PC-3 (cell line): Measurements from ENCODE around the gene ACSS3. TPM values are rescaled to one million over a fixed set of nuclear protein-coding genes. Genes with fewer than 3 reads are reported as not detected.

Experiments
- ATAC-seq: fragments of 200-7000 bp; cut with Tn5 transposase; 2 replicates; pipeline ENCODE4 v1.9.1; 2020; ENCODE audit warnings: mild to moderate bottlenecking, moderate library complexity
- BruUV-seq: library from RNA; stranded (reverse); fragments of 400-500 nt; replicated peaks from 2 replicates; lab custom pipeline; 2021; lab: Mats Ljungman, UMichigan
- CTCF ChIA-PET: fragments of 300-600 bp; sonication (Branson Sonifier 250); formaldehyde crosslinking; loops from one replicate; lab custom pipeline; 2022; ENCODE audit warnings: antibody characterized with exemption; lab: Charles Lee
- POLR2A ChIA-PET: fragments of 300-600 bp; sonication (Branson Sonifier 250); formaldehyde crosslinking; loops from one replicate; lab custom pipeline; 2022; ENCODE audit warnings: antibody characterized with exemption; ENCODE audit not compliant: unreplicated experiment; lab: Charles Lee
- DNase-seq: peaks from one replicate; pipeline ENCODE4 v3.0.0-alpha.2; 2015
- H2AFZ ChIP-seq: fragments of 300-600 bp; sonication (generic); 2 replicates; pipeline ENCODE4 v1.6.0; 2016; ENCODE audit warnings: antibody characterized with exemption, low read length
- H3F3A ChIP-seq: fragments of 300-600 bp; sonication (generic); one replicate; pipeline ENCODE4 v1.6.0; 2017; ENCODE audit warnings: antibody characterized with exemption, low read length, control low read depth, mild to moderate bottlenecking; ENCODE audit not compliant: unreplicated experiment
- H3K27ac ChIP-seq: fragments of 300-600 bp; sonication (generic); 2 replicates; pipeline ENCODE4 v1.5.1; 2016; ENCODE audit warnings: mild to moderate bottlenecking, low read length
- H3K27me3 ChIP-seq: fragments of 300-600 bp; sonication (generic); 2 replicates; pipeline ENCODE4 v1.6.1; 2016; ENCODE audit warnings: low read length, mixed read lengths
- H3K36me3 ChIP-seq: fragments of 300-600 bp; sonication (generic); 2 replicates; pipeline ENCODE4 v1.6.1; 2016; ENCODE audit warnings: low read depth, mixed run types, low read length, mixed read lengths
- H3K4me1 ChIP-seq: fragments of 300-600 bp; sonication (generic); 2 replicates; pipeline ENCODE4 v1.5.1; 2016; ENCODE audit warnings: low read length; ENCODE audit not compliant: insufficient read depth
- H3K4me2 ChIP-seq: fragments of 300-600 bp; sonication (generic); 2 replicates; pipeline ENCODE4 v1.6.0; 2016; ENCODE audit warnings: low read length
- H3K4me3 ChIP-seq: fragments of 300-600 bp; sonication (generic); 2 replicates; pipeline ENCODE4 v1.5.1; 2016; ENCODE audit warnings: mild to moderate bottlenecking, low read length, mixed read lengths
- H3K79me2 ChIP-seq: fragments of 300-600 bp; sonication (generic); 2 replicates; pipeline ENCODE4 v1.6.1; 2017; ENCODE audit warnings: low read length, mixed read lengths
- H3K9ac ChIP-seq: fragments of 300-600 bp; sonication (generic); 2 replicates; pipeline ENCODE4 v1.6.0; 2016; ENCODE audit warnings: mild to moderate bottlenecking, low read length
- H3K9me2 ChIP-seq: fragments of 300-600 bp; sonication (generic); replicated peaks from 2 replicates; pipeline ENCODE4 v1.6.1; 2016; ENCODE audit warnings: mixed run types, low read length, mixed read lengths
- H3K9me3 ChIP-seq: fragments of 300-600 bp; sonication (generic); 2 replicates; pipeline ENCODE4 v1.6.1; 2016; ENCODE audit warnings: low read length, mixed read lengths
- H4K20me1 ChIP-seq: fragments of 300-600 bp; sonication (generic); 2 replicates; pipeline ENCODE4 v1.6.1; 2016; ENCODE audit warnings: low read length, mixed read lengths
- CTCF ChIP-seq: fragments of 300-600 bp; sonication (generic); conservative IDR thresholded peaks from 2 replicates; pipeline ENCODE4 v1.5.1; 2017; ENCODE audit warnings: antibody characterized with exemption, low read depth, mild to moderate bottlenecking, low read length
- EZH2 ChIP-seq: fragments of 300-600 bp; sonication (generic); IDR thresholded peaks from one replicate; pipeline ENCODE4 v1.6.1; 2017; ENCODE audit warnings: antibody characterized with exemption, mild to moderate bottlenecking, low read length; ENCODE audit not compliant: unreplicated experiment
- EZH2phosphoT487 ChIP-seq: fragments of 300-600 bp; sonication (generic); IDR thresholded peaks from 2 replicates; pipeline ENCODE4 v1.6.1; 2018; ENCODE audit warnings: mild to moderate bottlenecking, antibody characterized with exemption, low read length, borderline replicate concordance
- intact Hi-C: fragments of 100-400 bp; cut with micrococcal nuclease; formaldehyde crosslinking; loops from 2 replicates; pipeline ENCODE4 v1.9.0; 2023
- total RNA-seq: library from RNA; depleted of rRNA; stranded (reverse); fragments of >200 nt; gene quantifications from 2 replicates; pipeline ENCODE4 v1.2.3, GENCODE V29; 2014

ACSS3 gene
- total RNA-seq, 1 experiment from 2014 or later, result not detected

- no peaks in the 10 kb centered on the region for H4K20me1 ChIP-seq
- no TSS peak for BruUV-seq
- CTCF ChIA-PET, result no interaction called here
- H3K27ac ChIP-seq, result no peak overlapping the region
- H3F3A ChIP-seq, result no peaks in the 10 kb centered on the region
- H3K9me2 ChIP-seq, result no peaks in the 10 kb centered on the region; the same call in 1 of the 2 replicates
- H3K9me3 ChIP-seq, result no peaks in the 10 kb centered on the region
- H3K36me3 ChIP-seq, result no peaks in the 10 kb centered on the region
- H2AFZ ChIP-seq, result no peak overlapping the region
- H3K4me1 ChIP-seq, result no peaks in the 10 kb centered on the region
- no peak overlapping the region for H3K9ac ChIP-seq
- H3K4me3 ChIP-seq, result no peak overlapping the region
- ATAC-seq (no peak), DNase-seq (no peak)
- POLR2A ChIA-PET, result no interaction called here
- TF ChIP-seq EZH2phosphoT487 (no peak), CTCF (no peak), EZH2 (no peak)
- intact Hi-C loops, result loop anchor here (10.0 kb wide), 3 partner anchors 107 to 1057 kb away; no protein-coding TSS in a partner anchor
- no peak overlapping the region for H3K4me2 ChIP-seq
- H3K27me3 ChIP-seq, result no peaks in the 10 kb centered on the region; the same call in none of the 2 replicates
- H3K79me2 ChIP-seq, result no peaks in the 10 kb centered on the region
Observed at GRCh38 chr12:81252228-81252627, 174.3 kb downstream of the ACSS3 start.

- intact Hi-C loops, result loop anchor here (10.0 kb wide), 3 partner anchors 109 to 1059 kb away; no protein-coding TSS in a partner anchor
- Histone ChIP-seq H2AFZ (no peak overlapping the region), H3K4me3 (no peak overlapping the region), H3F3A (no peaks in the 10 kb centered on the region), H3K4me1 (no peaks in the 10 kb centered on the region), H3K9ac (no peak overlapping the region), H4K20me1 (no peaks in the 10 kb centered on the region), H3K36me3 (no peaks in the 10 kb centered on the region), H3K79me2 (no peaks in the 10 kb centered on the region), H3K9me3 (no peaks in the 10 kb centered on the region), H3K4me2 (no peak overlapping the region), H3K27ac (no peak overlapping the region), H3K9me2 (no peaks in the 10 kb centered on the region; the same call in 1 of the 2 replicates), H3K27me3 (no peaks in the 10 kb centered on the region; the same call in none of the 2 replicates)
- POLR2A ChIA-PET, result no interaction called here
- ATAC-seq, result no peak
- TF ChIP-seq EZH2phosphoT487 (no peak), EZH2 (no peak), CTCF (no peak)
- no TSS peak for BruUV-seq
- CTCF ChIA-PET, result no interaction called here
- no peak for DNase-seq
Observed at GRCh38 chr12:81253360-81253759, 175.5 kb downstream of the ACSS3 start.

- ATAC-seq, result no peak
- Histone ChIP-seq H3K4me1 (no peaks in the 10 kb centered on the region), H3K79me2 (no peaks in the 10 kb centered on the region), H2AFZ (no peak overlapping the region), H3K27me3 (no peaks in the 10 kb centered on the region; the same call in 1 of the 2 replicates), H4K20me1 (no peaks in the 10 kb centered on the region), H3F3A (no peaks in the 10 kb centered on the region), H3K4me2 (no peak overlapping the region), H3K27ac (no peak overlapping the region), H3K9ac (no peak overlapping the region), H3K4me3 (no peak overlapping the region), H3K36me3 (no peaks in the 10 kb centered on the region), H3K9me3 (no peaks in the 10 kb centered on the region), H3K9me2 (no peaks in the 10 kb centered on the region)
- BruUV-seq, result no TSS peak
- no peak for DNase-seq
- ChIA-PET POLR2A (no interaction called here), CTCF (no interaction called here)
- TF ChIP-seq CTCF (no peak), EZH2phosphoT487 (no peak), EZH2 (no peak)
- intact Hi-C loops, result loop anchor here (10.0 kb wide), 3 partner anchors 111 to 1061 kb away; no protein-coding TSS in a partner anchor
Observed at GRCh38 chr12:81255456-81255855, 177.6 kb downstream of the ACSS3 start.
